Parathyroid adenoma (tissue), 2 donors: Measurements from ENCODE around the gene SPDEF.

ENCODE experiments used
- H2AFZ ChIP-seq: fragments of 300-600 bp; sonication (generic); one replicate; pipeline ENCODE4 v1.7.0; 2017; ENCODE audit warnings: antibody characterized with exemption, mild to moderate bottlenecking
- H3K27ac ChIP-seq: fragments of 300-600 bp; sonication (generic); one replicate; pipeline ENCODE4 v1.7.0; 2017
- H3K27me3 ChIP-seq: fragments of 300-600 bp; sonication (generic); one replicate; pipeline ENCODE4 v1.7.0; 2017; ENCODE audit warnings: low read length; ENCODE audit not compliant: control insufficient read depth, insufficient read depth
- H3K36me3 ChIP-seq: fragments of 300-600 bp; sonication (generic); one replicate; pipeline ENCODE4 v1.7.0; 2017; ENCODE audit warnings: low read length; ENCODE audit not compliant: control insufficient read depth, insufficient read depth
- H3K4me1 ChIP-seq: fragments of 300-600 bp; sonication (generic); one replicate; pipeline ENCODE4 v1.7.0; 2017; ENCODE audit warnings: control low read depth
- H3K4me2 ChIP-seq: fragments of 300-600 bp; sonication (generic); one replicate; pipeline ENCODE4 v1.7.0; 2017; ENCODE audit warnings: low read length
- H3K4me3 ChIP-seq: fragments of 300-600 bp; sonication (generic); one replicate; pipeline ENCODE4 v1.7.0; 2017; ENCODE audit warnings: low read depth, low read length
- H3K79me2 ChIP-seq: fragments of 300-600 bp; sonication (generic); one replicate; pipeline ENCODE4 v1.7.0; 2017; ENCODE audit warnings: control low read depth
- H3K9ac ChIP-seq: fragments of 300-600 bp; sonication (generic); one replicate; pipeline ENCODE4 v1.7.0; 2017; ENCODE audit warnings: mild to moderate bottlenecking
- H3K9me3 ChIP-seq: fragments of 300-600 bp; sonication (generic); one replicate; pipeline ENCODE4 v1.7.0; 2017; ENCODE audit warnings: low read length; ENCODE audit not compliant: control insufficient read depth
- CTCF ChIP-seq: fragments of 300-600 bp; sonication (generic); IDR thresholded peaks from one replicate; pipeline ENCODE4 v1.7.0; 2017; ENCODE audit warnings: antibody characterized with exemption, mild to moderate bottlenecking
- donor health status: primary hyperparathyroidism.

SPDEF gene

GRCh38 chr6:34574647-34575293 lies 18.6 kb upstream of the SPDEF start:
- Histone ChIP-seq H3K9me3 (no peaks in the 10 kb centered on the region), H3K27ac (no peak overlapping the region), H3K36me3 (no peaks in the 10 kb centered on the region), H2AFZ (no peak overlapping the region), H3K79me2 (no peaks in the 10 kb centered on the region), H3K4me2 (no peak overlapping the region), H3K27me3 (no peaks in the 10 kb centered on the region), H3K4me3 (no peak overlapping the region), H3K4me1 (no peaks in the 10 kb centered on the region), H3K9ac (no peak overlapping the region)
- no peak for TF ChIP-seq CTCF

- TF ChIP-seq CTCF = no peak
- Histone ChIP-seq H3K4me3 (no peak overlapping the region), H2AFZ (no peak overlapping the region), H3K79me2 (no peaks in the 10 kb centered on the region), H3K36me3 (no peaks in the 10 kb centered on the region), H3K27me3 (no peaks in the 10 kb centered on the region), H3K9me3 (no peaks in the 10 kb centered on the region), H3K4me2 (no peak overlapping the region), H3K9ac (no peak overlapping the region), H3K27ac (no peak overlapping the region), H3K4me1 (no peaks in the 10 kb centered on the region)
These were observed 17.5 kb upstream of the SPDEF start for GRCh38 chr6:34573567-34574183.

- no peaks in the 10 kb centered on the region for H3K27me3 ChIP-seq
- TF ChIP-seq CTCF = no peak
These were observed 16.5 kb upstream of the SPDEF start for GRCh38 chr6:34572585-34572984.

GRCh38 chr6:34572021-34572420 lies 15.9 kb upstream of the SPDEF start:
- no peaks in the 10 kb centered on the region for H3K9me3 ChIP-seq
- H3K9ac ChIP-seq = no peak overlapping the region
- no peak overlapping the region for H3K27ac ChIP-seq
- no peak overlapping the region for H2AFZ ChIP-seq
- no peaks in the 10 kb centered on the region for H3K27me3 ChIP-seq
- no peaks in the 10 kb centered on the region for H3K79me2 ChIP-seq
- H3K4me2 ChIP-seq = no peak overlapping the region
- no peak overlapping the region for H3K4me3 ChIP-seq
- H3K36me3 ChIP-seq = no peaks in the 10 kb centered on the region
- TF ChIP-seq CTCF = no peak
- H3K4me1 ChIP-seq = no peaks in the 10 kb centered on the region

More at GRCh38 chr6:34572585-34572984, 16.5 kb upstream of the SPDEF start:
- Histone ChIP-seq H3K27ac (no peak overlapping the region), H3K4me1 (no peaks in the 10 kb centered on the region), H3K4me3 (no peak overlapping the region), H3K4me2 (no peak overlapping the region), H3K9me3 (no peaks in the 10 kb centered on the region), H3K79me2 (no peaks in the 10 kb centered on the region), H3K36me3 (no peaks in the 10 kb centered on the region), H3K9ac (no peak overlapping the region), H2AFZ (no peak overlapping the region)

- Histone ChIP-seq H3K36me3 (no peaks in the 10 kb centered on the region), H3K27ac (no peak overlapping the region), H3K9me3 (no peaks in the 10 kb centered on the region), H3K9ac (no peak overlapping the region), H3K4me2 (no peak overlapping the region), H3K79me2 (no peaks in the 10 kb centered on the region), H2AFZ (no peak overlapping the region), H3K4me1 (no peaks in the 10 kb centered on the region), H3K27me3 (no peaks in the 10 kb centered on the region), H3K4me3 (no peak overlapping the region)
- no peak for TF ChIP-seq CTCF
These were observed 15.3 kb upstream of the SPDEF start for GRCh38 chr6:34571388-34571787.
